H9 (cell line): Measurements from ENCODE around the gene DHRS4L2. TPM values are rescaled to one million over a fixed set of nuclear protein-coding genes. Genes with fewer than 3 reads are reported as not detected.
"Not testable (repeated sequence)": the region's sequence is repeated elsewhere in the genome, so short reads cannot be mapped to it uniquely, and the experiment has no call there.

Experiments used
- DNase-seq: peaks from one replicate; pipeline ENCODE4 v3.0.0-alpha.2; 2017
- H2AFZ ChIP-seq: one replicate; pipeline ENCODE4 v1.6.1; 2013; ENCODE audit warnings: mild to moderate bottlenecking, low read length, control low read depth, moderate library complexity
- H2AK5ac ChIP-seq: 2 replicates; pipeline ENCODE4 v1.6.1; 2013; ENCODE audit warnings: low read length, control low read depth, mixed read lengths; ENCODE audit not compliant: insufficient read length
- H2BK120ac ChIP-seq: one replicate; pipeline ENCODE4 v1.6.1; 2013; ENCODE audit warnings: low read depth, mild to moderate bottlenecking, low read length, control low read depth, inconsistent platforms; ENCODE audit not compliant: poor library complexity, severe bottlenecking
- H2BK12ac ChIP-seq: 2 replicates; pipeline ENCODE4 v1.6.1; 2013; ENCODE audit warnings: low read length, control low read depth, mixed read lengths, low read depth; ENCODE audit not compliant: insufficient read length
- H2BK15ac ChIP-seq: 2 replicates; pipeline ENCODE4 v1.6.1; 2013; ENCODE audit warnings: low read depth, low read length, control low read depth
- H2BK20ac ChIP-seq: one replicate; pipeline ENCODE4 v1.6.1; 2013; ENCODE audit warnings: low read depth, mild to moderate bottlenecking, low read length, control low read depth, inconsistent platforms; ENCODE audit not compliant: poor library complexity, severe bottlenecking
- H2BK5ac ChIP-seq: 2 replicates; pipeline ENCODE4 v1.6.1; 2013; ENCODE audit warnings: low read length, control low read depth, mixed read lengths; ENCODE audit not compliant: insufficient read length
- H3K14ac ChIP-seq: 2 replicates; pipeline ENCODE4 v1.6.1; 2013; ENCODE audit warnings: low read length, control low read depth; ENCODE audit not compliant: insufficient read depth
- H3K18ac ChIP-seq: 2 replicates; pipeline ENCODE4 v1.6.1; 2013; ENCODE audit warnings: low read depth, mild to moderate bottlenecking, mixed read lengths, low read length, control low read depth; ENCODE audit not compliant: insufficient read length
- H3K23ac ChIP-seq: 2 replicates; pipeline ENCODE4 v1.6.1; 2013; ENCODE audit warnings: low read length, control low read depth, mixed read lengths, low read depth; ENCODE audit not compliant: insufficient read length
- H3K23me2 ChIP-seq: 2 replicates; pipeline ENCODE4 v1.6.1; 2013; ENCODE audit warnings: low read depth, mild to moderate bottlenecking, mixed read lengths, low read length, control low read depth; ENCODE audit not compliant: insufficient read length, poor library complexity, severe bottlenecking
- H3K27ac ChIP-seq: 2 replicates; pipeline ENCODE4 v1.5.1; 2013; ENCODE audit warnings: low read length, control low read depth, mixed read lengths, low read depth; ENCODE audit not compliant: insufficient read length
- H3K27me3 ChIP-seq: 2 replicates; pipeline ENCODE4 v1.6.1; 2013; ENCODE audit warnings: low read length, control low read depth, inconsistent platforms; ENCODE audit not compliant: insufficient read depth
- H3K4ac ChIP-seq: 2 replicates; pipeline ENCODE4 v1.6.1; 2013; ENCODE audit warnings: low read depth, mild to moderate bottlenecking, control low read depth, inconsistent platforms, low read length, moderate library complexity
- H3K4me1 ChIP-seq: 2 replicates; pipeline ENCODE4 v1.6.1; 2013; ENCODE audit warnings: low read length, control low read depth, inconsistent platforms; ENCODE audit not compliant: insufficient read depth
- H3K4me2 ChIP-seq: 2 replicates; pipeline ENCODE4 v1.6.1; 2013; ENCODE audit warnings: low read length, control low read depth, mixed read lengths; ENCODE audit not compliant: insufficient read length, insufficient read depth
- H3K56ac ChIP-seq: 2 replicates; pipeline ENCODE4 v1.6.1; 2013; ENCODE audit warnings: low read depth, mild to moderate bottlenecking, mixed read lengths, low read length, control low read depth; ENCODE audit not compliant: insufficient read length
- H3K79me1 ChIP-seq: 2 replicates; pipeline ENCODE4 v1.6.1; 2013; ENCODE audit warnings: low read depth, mild to moderate bottlenecking, moderate library complexity, low read length, control low read depth, inconsistent platforms; ENCODE audit not compliant: insufficient read depth, poor library complexity, severe bottlenecking
- H3K79me2 ChIP-seq: 2 replicates; pipeline ENCODE4 v1.6.1; 2013; ENCODE audit warnings: low read length, control low read depth, inconsistent platforms; ENCODE audit not compliant: insufficient read depth
- H3K9ac ChIP-seq: 2 replicates; pipeline ENCODE4 v1.6.1; 2013; ENCODE audit warnings: low read length, control low read depth, mixed read lengths; ENCODE audit not compliant: insufficient read length; ENCODE audit errors: extremely low read depth
- H3K9me3 ChIP-seq: one replicate; pipeline ENCODE4 v1.6.1; 2013; ENCODE audit warnings: low read depth, low read length, inconsistent platforms; ENCODE audit not compliant: control insufficient read depth
- H3T11ph ChIP-seq: one replicate; pipeline ENCODE4 v1.6.1; 2013; ENCODE audit warnings: mild to moderate bottlenecking, low read length, control low read depth, inconsistent platforms
- H4K20me1 ChIP-seq: one replicate; pipeline ENCODE4 v1.6.1; 2013; ENCODE audit not compliant: control insufficient read depth, insufficient read length, insufficient read depth
- H4K5ac ChIP-seq: 2 replicates; pipeline ENCODE4 v1.6.1; 2013; ENCODE audit warnings: low read depth, mild to moderate bottlenecking, mixed read lengths, low read length, control low read depth; ENCODE audit not compliant: insufficient read length
- H4K8ac ChIP-seq: replicated peaks from 2 replicates; pipeline ENCODE4 v1.6.1; 2013; ENCODE audit warnings: low read length, control low read depth, mixed read lengths, low read depth; ENCODE audit not compliant: insufficient read length
- H4K91ac ChIP-seq: 2 replicates; pipeline ENCODE4 v1.6.1; 2013; ENCODE audit warnings: low read depth, mild to moderate bottlenecking, moderate library complexity, mixed read lengths, low read length, control low read depth; ENCODE audit not compliant: insufficient read length
- H3K27ac Mint-ChIP-seq, 3 experiments: 2 replicates in 2 of 3; 3 replicates in 1 of 3; pipeline ENCODE4 v1.8.0; 2020 to 2021; ENCODE audit warnings: mixed read lengths in 3 of 3, mild to moderate bottlenecking in 1 of 3, moderate library complexity in 1 of 3
- H3K27me3 Mint-ChIP-seq: 2 replicates; pipeline ENCODE4 v1.8.0; 2021; ENCODE audit warnings: low read depth, mild to moderate bottlenecking, moderate library complexity, mixed read lengths
- H3K36me3 Mint-ChIP-seq, 3 experiments: 2 replicates in 2 of 3; 3 replicates in 1 of 3; pipeline ENCODE4 v1.8.0; 2020 to 2021; ENCODE audit warnings: low read depth in 3 of 3, mixed read lengths in 3 of 3; ENCODE audit not compliant: insufficient read depth in 1 of 3
- H3K4me1 Mint-ChIP-seq, 2 experiments: 2 replicates each; pipeline ENCODE4 v1.8.0; 2020; ENCODE audit warnings: mixed read lengths in 2 of 2
- H3K4me3 Mint-ChIP-seq, 2 experiments: 2 replicates in 1 of 2; 3 replicates in 1 of 2; pipeline ENCODE4 v1.8.0; 2020 to 2021; ENCODE audit warnings: mild to moderate bottlenecking in 2 of 2, mixed read lengths in 2 of 2, moderate library complexity in 1 of 2
- H3K9me3 Mint-ChIP-seq, 2 experiments: 2 replicates in 1 of 2; 3 replicates in 1 of 2; pipeline ENCODE4 v1.8.0; 2020; ENCODE audit warnings: mild to moderate bottlenecking in 2 of 2, mixed read lengths in 2 of 2, moderate library complexity in 1 of 2
- WGBS: extraction: QIAGEN DNeasy Blood & Tissue Kit; methylation state at CpG from one replicate; pipeline ENCODE4 v1.1.7; 2013; ENCODE audit warnings: missing lambda C conversion rate, low lambda C conversion rate, mixed read lengths; ENCODE audit not compliant: insufficient read length; ENCODE audit errors: extremely low coverage; 5-methylcytosine and 5-hydroxymethylcytosine counted together
- total RNA-seq: library from RNA; stranded (reverse); gene quantifications from 2 replicates; pipeline ENCODE4 v1.2.1, GENCODE V29; 2021

The DHRS4L2 gene
- total RNA-seq, 1 experiment from 2014 or later: 10.2 TPM

GRCh38 chr14:24050753-24051152 lies 62.0 kb downstream of the DHRS4L2 start:
- H2BK5ac ChIP-seq, H2BK12ac ChIP-seq, H3K27ac ChIP-seq, H3T11ph ChIP-seq, H3K27me3 Mint-ChIP-seq, H3K27me3 ChIP-seq, H4K8ac ChIP-seq, H3K9me3 ChIP-seq, H3K79me2 ChIP-seq, H2AK5ac ChIP-seq, H3K4me2 ChIP-seq, H3K9ac ChIP-seq, H3K36me3 Mint-ChIP-seq, H2BK15ac ChIP-seq, H3K4me1 ChIP-seq, H2AFZ ChIP-seq, H2BK120ac ChIP-seq, H3K9me3 Mint-ChIP-seq, H3K56ac ChIP-seq, H3K18ac ChIP-seq, H3K4ac ChIP-seq, H4K20me1 ChIP-seq, H3K23ac ChIP-seq, H4K5ac ChIP-seq, H3K23me2 ChIP-seq, H2BK20ac ChIP-seq, H3K14ac ChIP-seq, H3K79me1 ChIP-seq, H4K91ac ChIP-seq, DNase-seq: not testable (repeated sequence)
- WGBS: no CpG with 5 or more reads among the region's 8 CpGs
- H3K4me1 Mint-ChIP-seq: peaks cover 15 to 23% of the 10 kb centered on the region in 2 experiments
- H3K27ac Mint-ChIP-seq: peak overlapping the region in 2 of 3 experiments; percentile 24 to 85; a peak in 1 of 7 replicates
- H3K4me3 Mint-ChIP-seq: peak overlapping the region; percentile 73 to 82
